Measurements from ENCODE around the gene INPP4A. TPM values are rescaled to one million over a fixed set of nuclear protein-coding genes. Genes with fewer than 3 reads are reported as not detected.
A peak's percentile ranks its signal among the peaks of the same experiment; 100 is the strongest.

Gene INPP4A
- total and polyA plus RNA-seq, 10 of the 15 experiments (the other 5 are each of a cell fraction or from before 2014, with no cell fraction given), result 4.7 to 62.3 (median 36.9) TPM

DNA sequence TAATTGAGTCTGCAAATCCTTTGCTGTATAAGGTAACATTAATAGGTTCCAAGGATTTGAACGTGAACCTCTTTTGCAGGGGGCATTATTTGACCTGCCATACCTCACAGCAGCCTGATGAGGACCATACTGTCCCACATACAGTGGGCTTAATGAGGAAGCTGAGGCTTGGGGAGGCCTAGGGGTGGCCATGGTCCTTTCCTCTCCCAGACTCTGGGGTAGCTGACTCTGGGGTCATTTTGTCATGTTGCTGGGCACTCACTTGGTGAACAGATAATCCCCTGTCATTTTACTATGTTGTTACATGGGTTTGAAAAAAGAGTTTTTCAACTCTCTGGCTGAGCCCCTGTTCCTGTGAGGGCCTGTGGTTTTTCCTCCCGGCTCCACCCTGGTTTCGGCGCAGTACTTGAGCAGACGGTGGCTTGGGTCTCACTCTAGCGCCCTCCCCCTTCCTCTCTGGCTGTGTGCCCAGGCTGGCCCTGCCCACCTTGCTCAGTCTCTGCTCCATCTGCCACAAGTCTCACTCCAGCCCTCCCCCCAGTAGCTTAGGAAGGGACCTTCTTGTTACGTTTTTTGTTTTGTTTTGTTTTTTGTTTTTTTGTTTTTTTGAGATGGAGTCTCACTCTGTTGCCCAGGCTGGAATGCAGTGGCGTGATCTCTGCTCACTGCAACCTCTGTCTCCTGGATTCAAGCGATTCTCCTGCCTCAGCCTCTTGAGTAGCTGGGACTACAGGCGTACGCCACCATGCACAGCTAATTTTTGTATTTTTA lies 21.0 kb downstream of the INPP4A start (continued):
- TF ChIP-seq NBN (IDR thresholded peaks at IDR 0.05) (peak; percentile 60), PAX5 (IDR thresholded peaks at IDR 0.05; ENCODE audit: borderline replicate concordance, low read depth, low read length) (peak; percentile 42; the same call in 1 of the 2 replicates), RCOR1 (conservative IDR thresholded peaks at IDR 0.05; ENCODE audit: low read depth, low read length) (no peak), ZBED1 (IDR thresholded peaks at IDR 0.05; ENCODE audit: borderline replicate concordance) (0 out of 2 replicates have a peak, but pooled peaks have one; percentile 39), RAD21 (IDR thresholded peaks at IDR 0.05; ENCODE audit: insufficient read depth, low read depth, low read length) (0 out of 2 replicates have a peak, but pooled peaks have one; percentile 1), HDGF (IDR thresholded peaks at IDR 0.05) (peak; percentile 80; the same call in 1 of the 2 replicates), POLR2A (IDR thresholded peaks at IDR 0.05; ENCODE audit: low read depth, low read length) (peak; percentile 39; the same call in 1 of the 2 replicates), SPI1 (IDR thresholded peaks at IDR 0.05; ENCODE audit: borderline replicate concordance, insufficient read depth, low read depth, low read length) (0 out of 2 replicates have a peak, but pooled peaks have one; percentile 5), CBFB (IDR thresholded peaks at IDR 0.05; ENCODE audit: low read depth) (peak; percentile 65; the same call in 1 of the 2 replicates), CBX3 (IDR thresholded peaks at IDR 0.05; ENCODE audit: borderline replicate concordance, low read depth) (no peak), MTA2 (IDR thresholded peaks at IDR 0.05; ENCODE audit: low read depth) (peak; percentile 37; the same call in 1 of the 2 replicates), SMAD5 (IDR thresholded peaks at IDR 0.05; ENCODE audit: low read depth) (peak; percentile 53; the same call in 1 of the 2 replicates), NR2F1 (conservative IDR thresholded peaks at IDR 0.05) (0 out of 2 replicates have a peak, but pooled peaks have one; percentile 6), BHLHE40 (IDR thresholded peaks at IDR 0.05; ENCODE audit: borderline replicate concordance in 1 of 2, low read depth in 2 of 2, low read length in 1 of 2) (0 out of 4 replicates have a peak, but pooled peaks have one; percentile 32 to 44), POLR2AphosphoS2 (IDR thresholded peaks at IDR 0.05; ENCODE audit: low read depth, low read length) (peak; percentile 47; the same call in 1 of the 2 replicates), EP300 (IDR thresholded peaks at IDR 0.05; ENCODE audit: borderline replicate concordance in 1 of 2, control insufficient read depth in 1 of 2, low read depth in 2 of 2, low read length in 2 of 2) (peak; percentile 49 to 59; a peak in 2 of 4 replicates)
- TF ChIP-seq, protein P1, sequence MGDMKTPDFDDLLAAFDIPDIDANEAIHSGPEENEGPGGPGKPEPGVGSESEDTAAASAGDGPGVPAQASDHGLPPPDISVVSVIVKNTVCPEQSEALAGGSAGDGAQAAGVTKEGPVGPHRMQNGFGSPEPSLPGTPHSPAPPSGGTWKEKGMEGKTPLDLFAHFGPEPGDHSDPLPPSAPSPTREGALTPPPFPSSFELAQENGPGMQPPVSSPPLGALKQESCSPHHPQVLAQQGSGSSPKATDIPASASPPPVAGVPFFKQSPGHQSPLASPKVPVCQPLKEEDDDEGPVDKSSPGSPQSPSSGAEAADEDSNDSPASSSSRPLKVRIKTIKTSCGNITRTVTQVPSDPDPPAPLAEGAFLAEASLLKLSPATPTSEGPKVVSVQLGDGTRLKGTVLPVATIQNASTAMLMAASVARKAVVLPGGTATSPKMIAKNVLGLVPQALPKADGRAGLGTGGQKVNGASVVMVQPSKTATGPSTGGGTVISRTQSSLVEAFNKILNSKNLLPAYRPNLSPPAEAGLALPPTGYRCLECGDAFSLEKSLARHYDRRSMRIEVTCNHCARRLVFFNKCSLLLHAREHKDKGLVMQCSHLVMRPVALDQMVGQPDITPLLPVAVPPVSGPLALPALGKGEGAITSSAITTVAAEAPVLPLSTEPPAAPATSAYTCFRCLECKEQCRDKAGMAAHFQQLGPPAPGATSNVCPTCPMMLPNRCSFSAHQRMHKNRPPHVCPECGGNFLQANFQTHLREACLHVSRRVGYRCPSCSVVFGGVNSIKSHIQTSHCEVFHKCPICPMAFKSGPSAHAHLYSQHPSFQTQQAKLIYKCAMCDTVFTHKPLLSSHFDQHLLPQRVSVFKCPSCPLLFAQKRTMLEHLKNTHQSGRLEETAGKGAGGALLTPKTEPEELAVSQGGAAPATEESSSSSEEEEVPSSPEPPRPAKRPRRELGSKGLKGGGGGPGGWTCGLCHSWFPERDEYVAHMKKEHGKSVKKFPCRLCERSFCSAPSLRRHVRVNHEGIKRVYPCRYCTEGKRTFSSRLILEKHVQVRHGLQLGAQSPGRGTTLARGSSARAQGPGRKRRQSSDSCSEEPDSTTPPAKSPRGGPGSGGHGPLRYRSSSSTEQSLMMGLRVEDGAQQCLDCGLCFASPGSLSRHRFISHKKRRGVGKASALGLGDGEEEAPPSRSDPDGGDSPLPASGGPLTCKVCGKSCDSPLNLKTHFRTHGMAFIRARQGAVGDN (IDR thresholded peaks at IDR 0.05), result no peak
- TF ChIP-seq, protein P2, sequence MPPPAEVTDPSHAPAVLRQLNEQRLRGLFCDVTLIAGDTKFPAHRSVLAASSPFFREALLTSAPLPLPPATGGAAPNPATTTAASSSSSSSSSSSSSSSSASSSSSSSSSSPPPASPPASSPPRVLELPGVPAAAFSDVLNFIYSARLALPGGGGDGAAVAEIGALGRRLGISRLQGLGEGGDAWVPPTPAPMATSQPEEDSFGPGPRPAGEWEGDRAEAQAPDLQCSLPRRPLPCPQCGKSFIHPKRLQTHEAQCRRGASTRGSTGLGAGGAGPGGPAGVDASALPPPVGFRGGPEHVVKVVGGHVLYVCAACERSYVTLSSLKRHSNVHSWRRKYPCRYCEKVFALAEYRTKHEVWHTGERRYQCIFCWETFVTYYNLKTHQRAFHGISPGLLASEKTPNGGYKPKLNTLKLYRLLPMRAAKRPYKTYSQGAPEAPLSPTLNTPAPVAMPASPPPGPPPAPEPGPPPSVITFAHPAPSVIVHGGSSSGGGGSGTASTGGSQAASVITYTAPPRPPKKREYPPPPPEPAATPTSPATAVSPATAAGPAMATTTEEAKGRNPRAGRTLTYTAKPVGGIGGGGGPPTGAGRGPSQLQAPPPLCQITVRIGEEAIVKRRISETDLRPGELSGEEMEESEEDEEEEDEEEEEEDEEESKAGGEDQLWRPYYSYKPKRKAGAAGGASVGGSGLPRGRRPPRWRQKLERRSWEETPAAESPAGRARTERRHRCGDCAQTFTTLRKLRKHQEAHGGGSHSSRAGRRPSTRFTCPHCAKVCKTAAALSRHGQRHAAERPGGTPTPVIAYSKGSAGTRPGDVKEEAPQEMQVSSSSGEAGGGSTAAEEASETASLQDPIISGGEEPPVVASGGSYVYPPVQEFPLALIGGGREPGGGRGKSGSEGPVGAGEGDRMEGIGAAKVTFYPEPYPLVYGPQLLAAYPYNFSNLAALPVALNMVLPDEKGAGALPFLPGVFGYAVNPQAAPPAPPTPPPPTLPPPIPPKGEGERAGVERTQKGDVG (CRISPR knock-in tag; IDR thresholded peaks at IDR 0.05), result 0 out of 2 replicates have a peak, but pooled peaks have one; percentile 2
- TF ChIP-seq, protein P3, sequence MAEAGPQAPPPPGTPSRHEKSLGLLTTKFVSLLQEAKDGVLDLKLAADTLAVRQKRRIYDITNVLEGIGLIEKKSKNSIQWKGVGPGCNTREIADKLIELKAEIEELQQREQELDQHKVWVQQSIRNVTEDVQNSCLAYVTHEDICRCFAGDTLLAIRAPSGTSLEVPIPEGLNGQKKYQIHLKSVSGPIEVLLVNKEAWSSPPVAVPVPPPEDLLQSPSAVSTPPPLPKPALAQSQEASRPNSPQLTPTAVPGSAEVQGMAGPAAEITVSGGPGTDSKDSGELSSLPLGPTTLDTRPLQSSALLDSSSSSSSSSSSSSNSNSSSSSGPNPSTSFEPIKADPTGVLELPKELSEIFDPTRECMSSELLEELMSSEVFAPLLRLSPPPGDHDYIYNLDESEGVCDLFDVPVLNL (IDR thresholded peaks at IDR 0.05; ENCODE audit: low read depth, low read length), result no peak
- TF ChIP-seq, protein P4, sequence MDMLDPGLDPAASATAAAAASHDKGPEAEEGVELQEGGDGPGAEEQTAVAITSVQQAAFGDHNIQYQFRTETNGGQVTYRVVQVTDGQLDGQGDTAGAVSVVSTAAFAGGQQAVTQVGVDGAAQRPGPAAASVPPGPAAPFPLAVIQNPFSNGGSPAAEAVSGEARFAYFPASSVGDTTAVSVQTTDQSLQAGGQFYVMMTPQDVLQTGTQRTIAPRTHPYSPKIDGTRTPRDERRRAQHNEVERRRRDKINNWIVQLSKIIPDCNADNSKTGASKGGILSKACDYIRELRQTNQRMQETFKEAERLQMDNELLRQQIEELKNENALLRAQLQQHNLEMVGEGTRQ (IDR thresholded peaks at IDR 0.05; ENCODE audit: borderline replicate concordance, low read depth, low read length), result no peak

Data from GM12878 (cell line).